ENCODE data around the gene DDAH2.

Gene DDAH2, protein sequence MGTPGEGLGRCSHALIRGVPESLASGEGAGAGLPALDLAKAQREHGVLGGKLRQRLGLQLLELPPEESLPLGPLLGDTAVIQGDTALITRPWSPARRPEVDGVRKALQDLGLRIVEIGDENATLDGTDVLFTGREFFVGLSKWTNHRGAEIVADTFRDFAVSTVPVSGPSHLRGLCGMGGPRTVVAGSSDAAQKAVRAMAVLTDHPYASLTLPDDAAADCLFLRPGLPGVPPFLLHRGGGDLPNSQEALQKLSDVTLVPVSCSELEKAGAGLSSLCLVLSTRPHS

DNA sequence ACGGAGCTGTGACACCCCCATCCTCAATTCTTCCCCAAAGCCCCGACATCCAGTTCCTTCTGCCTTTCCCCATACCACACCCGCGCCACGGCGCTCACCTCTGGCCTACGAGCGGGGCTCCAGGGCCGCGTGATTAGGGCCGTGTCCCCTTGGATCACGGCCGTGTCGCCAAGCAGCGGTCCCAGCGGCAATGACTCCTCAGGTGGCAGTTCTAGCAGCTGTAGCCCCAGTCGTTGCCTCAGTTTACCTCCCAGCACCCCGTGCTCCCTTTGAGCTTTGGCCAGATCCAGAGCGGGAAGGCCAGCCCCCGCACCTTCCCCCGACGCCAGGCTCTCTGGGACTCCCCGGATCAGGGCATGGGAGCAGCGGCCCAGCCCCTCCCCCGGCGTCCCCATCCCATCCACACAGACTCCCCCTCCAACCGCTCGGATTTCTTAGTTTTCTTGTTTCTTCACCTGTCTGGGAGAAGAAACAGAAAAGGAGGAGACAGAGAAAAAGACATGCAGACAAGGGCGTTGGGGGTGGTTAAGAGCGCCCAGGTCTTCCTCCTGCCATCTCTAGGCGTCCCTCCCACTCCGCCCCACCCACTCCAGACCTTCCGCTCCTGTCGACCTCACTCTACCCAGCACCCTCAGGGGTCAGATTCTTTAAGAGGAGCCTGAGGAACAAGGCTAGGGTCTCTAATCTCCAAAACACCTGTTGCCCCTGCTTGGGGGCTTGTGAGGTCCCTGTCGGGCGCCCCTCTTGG is at the start of gene DDAH2:
TSS of gene DDAH2 (minus strand) at position 533 of the 748 bp plus-strand sequence. CDS start at position 395, 138 bp downstream.
- DNase-seq: no peak

DNA sequence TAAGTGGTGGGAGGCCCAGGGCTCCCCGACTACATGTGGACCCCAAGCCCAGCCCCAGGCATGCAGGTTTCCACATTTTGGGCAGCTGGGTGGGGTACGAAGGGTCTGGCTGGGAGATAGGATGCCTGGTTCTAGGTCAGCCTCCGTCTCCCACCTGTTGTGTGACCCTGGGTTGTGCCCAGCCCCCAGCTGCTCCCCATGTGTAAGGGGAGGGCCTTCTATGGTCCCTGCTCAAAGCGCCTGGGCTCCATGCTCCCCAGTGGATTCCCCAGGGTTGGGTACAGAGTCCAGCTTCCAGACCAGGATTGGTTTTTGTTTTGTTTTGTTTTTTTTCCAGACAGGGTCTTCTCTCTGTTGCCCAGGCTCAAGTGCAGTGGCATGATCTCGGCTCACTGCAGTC is 49.1 kb upstream of the DDAH2 start:
- no peak for DNase-seq

DNA sequence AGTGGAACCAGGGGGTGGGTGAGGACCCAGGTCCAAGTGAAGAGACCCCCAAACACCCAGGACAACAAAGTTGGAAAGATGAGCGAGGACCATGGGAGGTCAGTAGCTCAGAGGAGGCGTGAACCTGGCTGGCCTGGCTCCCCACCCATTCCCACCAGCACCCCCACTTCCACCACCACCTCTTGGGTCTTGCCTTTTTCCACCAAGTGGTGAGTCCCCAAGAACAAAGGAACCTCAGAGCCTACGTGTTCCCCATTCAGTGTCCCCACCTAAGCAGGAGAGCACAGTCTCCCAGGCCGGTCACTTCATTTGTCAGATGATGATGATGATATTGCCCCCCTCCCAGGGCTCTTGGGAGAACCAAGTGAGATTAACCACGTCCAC is 48.6 kb upstream of the DDAH2 start:
- DNase-seq: no peak

DNA sequence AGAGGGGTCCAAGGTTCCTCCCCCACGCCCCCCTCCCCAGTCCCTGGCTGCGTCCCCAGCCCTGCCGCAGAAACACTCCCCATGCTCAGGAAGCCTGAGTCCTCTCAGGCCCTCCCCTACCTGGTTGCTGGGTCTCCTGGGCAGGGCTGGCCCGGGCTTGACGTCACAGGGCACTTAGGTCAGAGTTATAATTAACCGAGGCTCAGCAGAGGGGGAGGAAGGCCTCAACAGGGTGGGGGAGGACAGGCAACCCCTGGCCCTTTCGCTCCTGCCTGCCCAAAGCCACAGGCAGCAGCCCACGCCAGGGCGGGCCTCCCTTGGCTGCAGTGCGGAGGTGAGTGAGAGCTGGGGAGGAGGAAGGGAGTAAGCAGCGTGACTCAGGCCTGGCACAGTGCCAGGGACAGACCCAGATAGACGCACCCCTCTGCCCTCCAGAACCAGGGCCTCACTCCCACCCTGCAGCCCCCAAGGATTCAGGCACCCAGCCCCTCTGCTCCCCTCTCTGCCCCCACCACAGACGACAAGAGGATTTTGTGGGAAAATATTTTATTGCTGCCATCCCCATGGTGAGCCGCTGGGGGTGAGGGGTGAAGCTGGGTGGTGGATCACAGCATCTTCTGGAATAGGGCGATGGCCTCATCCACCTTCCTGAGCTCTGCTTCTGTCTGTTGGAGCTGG is 48.0 kb upstream of the DDAH2 start, which contains the start of gene VWA7:
TSS of gene VWA7 (minus strand) at position 340 of the 678 bp plus-strand sequence. CDS start 549 bp downstream, outside the sequence.
- peak; percentile 91 for DNase-seq

DNA sequence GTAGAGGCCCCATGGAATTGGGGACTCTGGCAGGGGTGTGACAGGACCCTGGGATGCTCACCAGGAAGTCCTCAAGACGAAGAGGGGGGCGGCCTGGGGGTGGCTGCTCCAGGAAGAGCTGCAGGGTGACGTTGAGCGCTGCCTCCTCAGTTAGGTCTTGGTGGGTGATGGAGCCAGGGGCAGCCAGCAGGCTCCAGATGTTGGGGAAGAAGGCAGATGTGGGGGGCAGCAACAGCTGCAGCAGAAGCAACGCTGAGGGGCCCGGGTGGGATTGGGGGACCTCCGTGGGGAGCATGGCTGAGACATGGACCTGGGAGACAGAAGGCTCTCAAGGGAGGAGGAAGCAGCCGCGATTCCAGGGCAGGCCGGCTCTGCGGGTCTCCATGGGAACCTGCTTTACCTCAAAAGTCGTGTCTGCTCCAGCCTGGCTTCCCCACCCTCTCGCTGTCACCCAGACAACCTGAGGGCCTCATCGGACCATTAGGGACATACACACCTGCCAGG is 47.4 kb upstream of the DDAH2 start:
- peak; percentile 54 for DNase-seq

DNA sequence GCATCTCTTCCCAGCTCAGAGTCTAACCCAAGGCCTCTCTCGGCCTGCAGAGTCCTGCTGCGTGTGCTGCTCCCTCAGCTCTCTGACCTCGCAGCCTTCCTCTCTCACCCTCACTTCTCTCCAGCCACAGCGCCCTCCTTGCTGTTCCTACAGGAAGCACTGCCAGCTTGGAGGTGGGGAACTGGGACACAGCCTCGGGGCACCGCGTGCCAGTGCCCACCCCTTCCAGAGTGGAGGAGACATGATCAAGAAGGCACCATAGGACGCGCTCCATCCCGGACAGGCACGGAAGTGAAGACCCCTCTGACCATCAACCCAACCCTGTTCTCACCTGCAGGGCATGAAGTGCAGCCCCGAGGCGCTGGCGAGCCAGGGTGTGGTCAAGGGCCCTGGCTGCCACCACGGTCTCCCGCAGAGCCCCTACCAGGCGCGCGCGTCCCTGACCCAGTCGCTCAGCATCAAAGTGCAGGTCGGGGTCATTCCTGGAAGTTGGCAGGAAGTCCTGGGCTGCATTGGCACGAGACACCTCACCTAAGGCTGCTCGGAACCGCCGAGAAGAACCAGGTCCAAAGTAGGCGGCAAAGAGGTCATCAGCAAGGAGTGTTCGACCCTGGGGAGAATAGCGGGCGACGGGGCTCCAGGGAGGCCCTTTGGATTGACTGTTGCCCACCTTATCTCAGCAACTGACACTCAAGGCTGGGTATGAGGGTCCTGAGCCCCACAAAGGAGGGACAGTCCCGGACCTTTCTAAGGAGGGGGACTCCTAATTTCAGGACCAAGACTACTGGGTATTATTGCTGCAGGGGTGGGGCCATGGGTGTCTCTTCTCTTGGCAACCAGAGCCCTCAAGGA is 46.8 kb upstream of the DDAH2 start:
- no peak for DNase-seq

DNA sequence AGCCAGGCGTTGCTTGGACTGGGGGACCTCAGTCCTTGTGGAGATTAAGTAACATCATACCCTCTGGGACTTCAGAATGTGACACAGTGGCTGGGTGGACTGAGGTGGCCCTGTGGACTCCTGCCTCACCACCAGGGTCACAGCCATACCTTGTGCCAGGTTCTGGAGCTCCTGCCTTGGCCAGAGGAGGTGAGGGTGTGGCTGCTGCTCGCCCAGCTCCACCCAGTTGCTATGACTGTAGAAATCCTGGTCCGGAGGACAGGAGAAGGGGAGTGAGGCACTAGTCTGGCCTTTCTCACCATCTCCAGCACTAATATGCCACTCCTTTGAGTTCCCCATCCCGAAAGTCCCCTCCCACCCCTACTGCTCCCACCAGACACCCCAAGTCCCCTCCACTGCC is 46.1 kb upstream of the DDAH2 start:
- DNase-seq: no peak

DNA sequence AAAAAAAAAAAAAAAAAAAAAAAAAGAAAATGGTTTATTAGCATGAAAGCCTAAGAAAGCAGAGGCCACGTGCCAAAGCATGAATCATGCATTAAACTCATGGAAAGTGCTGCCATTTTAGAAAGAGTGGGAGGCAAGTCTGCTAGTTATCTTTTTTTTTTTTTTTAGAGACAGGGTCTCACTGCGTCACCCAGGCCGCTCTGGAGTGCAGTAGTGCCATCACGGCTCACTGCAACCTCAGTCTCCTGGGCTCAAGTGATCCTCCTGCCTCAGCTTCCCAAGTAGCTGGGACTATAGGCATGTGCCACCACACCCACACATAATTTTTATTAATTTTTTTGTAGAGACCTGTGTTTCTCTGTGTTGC is 42.9 kb upstream of the DDAH2 start:
- DNase-seq: peak; percentile 46

DNA sequence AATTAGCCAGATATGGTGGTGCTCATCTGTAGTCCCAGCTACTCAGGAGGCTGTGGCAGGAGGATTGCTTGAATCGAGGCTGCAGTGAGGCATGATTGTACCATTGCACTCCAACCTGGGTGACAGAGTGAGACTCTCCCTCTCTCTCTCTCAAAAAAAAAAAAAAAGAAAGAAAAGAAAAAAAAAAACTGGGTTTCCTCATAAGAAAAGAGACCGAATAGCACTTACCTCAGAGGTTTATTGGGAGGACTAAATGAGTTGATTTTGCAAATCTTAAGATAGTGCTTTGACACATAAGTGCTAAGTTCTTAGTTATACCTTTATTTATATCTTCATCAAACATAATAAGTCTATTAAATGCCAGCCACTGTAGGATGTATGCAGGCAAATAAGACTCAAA is 41.8 kb upstream of the DDAH2 start:
- no peak for DNase-seq

DNA sequence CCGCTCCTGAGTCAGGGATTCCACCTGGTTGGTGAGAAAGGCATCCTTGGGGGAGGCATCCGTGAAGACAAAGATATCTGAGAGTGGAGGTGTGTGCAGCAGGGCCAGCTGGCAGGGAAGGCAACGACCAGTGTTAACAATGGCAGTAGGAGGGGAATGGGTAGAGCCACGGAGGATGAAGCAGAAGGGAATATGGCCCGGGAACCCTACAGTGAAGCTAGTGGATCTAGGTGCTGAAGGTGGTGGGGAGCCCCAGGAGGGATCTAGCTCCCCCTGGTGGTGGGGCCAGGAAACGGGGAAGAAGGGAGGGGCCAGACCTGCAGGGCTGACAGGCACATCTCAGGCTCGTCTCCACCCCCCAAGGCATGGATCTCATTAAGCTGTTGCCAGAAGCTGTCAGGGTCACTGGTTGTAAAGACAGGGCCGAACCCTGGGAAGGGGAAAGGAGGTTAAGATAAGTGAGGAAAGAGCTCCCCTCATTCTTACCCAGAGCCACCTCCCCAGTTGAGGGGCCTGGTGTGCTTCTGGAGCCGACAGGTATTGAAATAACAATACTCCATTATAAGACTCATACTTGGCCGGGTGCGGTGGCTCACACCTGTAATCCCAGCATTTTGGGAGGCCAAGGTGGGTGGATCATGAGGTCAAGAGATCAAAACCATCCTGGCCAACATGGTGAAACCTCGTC is 40.7 kb upstream of the DDAH2 start:
- DNase-seq: peak; percentile 93

DNA sequence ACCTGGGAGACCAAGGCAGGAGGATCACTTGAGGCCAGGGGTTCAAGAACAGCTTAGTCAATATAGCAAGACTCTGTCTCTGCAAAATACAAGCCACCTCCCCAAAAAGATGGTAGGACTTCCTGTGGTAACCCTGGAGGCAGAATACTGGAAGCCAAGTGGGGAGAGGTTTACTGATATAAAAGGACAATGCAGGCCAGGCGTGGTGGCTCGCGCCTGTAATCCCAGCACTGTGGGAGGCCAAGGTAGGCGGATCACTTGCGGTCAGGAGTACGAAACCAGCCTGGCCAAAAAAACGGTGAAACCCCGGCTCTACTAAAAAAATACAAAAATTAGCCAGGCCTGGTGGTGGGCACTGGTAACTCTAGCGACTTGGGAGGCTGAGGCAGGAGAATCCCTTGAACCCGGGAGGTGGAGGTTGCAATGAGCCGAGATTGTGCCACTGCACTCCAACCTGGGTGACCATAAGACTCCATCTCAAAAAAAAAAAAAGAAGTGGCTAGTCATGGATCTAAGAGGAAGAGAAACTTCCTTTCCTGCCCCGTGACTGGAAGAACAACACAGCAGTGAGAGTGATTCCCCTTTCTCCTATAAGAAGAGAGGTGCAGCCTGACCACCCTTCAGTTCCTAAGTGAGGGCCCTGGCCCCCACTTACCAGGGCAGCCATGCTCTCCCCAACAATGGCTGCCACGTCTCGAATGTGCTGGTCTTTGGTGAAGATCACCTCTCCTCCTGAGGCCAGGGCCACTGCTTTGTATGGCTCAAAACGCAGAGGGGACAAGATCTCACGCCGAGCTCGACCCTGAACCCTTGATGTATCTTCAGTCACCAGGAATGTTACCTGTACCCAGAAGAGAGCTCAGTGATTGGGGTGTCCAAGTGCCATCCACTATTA is 39.5 kb upstream of the DDAH2 start:
- no peak for DNase-seq

DNA sequence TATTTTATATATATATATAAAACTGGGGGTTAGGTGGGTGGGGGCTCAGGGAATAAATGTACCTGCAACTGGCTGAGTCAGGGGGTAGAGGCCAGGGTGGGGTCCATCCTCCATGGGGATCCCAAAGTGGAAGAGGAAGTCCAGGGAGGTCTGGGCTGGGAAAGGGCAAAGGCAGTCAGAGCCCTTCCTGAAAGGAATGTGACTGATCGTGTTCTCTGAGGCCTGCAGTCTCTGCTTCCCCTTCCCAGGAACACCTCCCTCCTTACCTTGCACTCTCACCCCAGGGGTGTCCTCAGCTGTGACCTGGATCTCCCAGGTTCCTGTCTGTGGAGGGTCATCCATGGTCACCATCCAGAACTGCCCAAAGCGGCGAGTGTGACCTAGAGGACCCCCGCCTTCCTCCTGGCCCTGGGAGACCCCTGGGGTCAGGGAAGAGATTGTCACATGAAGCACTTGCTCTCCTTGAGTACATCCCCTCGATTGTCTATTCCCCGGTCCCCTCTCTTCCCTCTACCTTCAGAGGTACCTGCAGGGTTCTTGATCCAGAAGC is 38.1 kb upstream of the DDAH2 start:
- no peak for DNase-seq

DNA sequence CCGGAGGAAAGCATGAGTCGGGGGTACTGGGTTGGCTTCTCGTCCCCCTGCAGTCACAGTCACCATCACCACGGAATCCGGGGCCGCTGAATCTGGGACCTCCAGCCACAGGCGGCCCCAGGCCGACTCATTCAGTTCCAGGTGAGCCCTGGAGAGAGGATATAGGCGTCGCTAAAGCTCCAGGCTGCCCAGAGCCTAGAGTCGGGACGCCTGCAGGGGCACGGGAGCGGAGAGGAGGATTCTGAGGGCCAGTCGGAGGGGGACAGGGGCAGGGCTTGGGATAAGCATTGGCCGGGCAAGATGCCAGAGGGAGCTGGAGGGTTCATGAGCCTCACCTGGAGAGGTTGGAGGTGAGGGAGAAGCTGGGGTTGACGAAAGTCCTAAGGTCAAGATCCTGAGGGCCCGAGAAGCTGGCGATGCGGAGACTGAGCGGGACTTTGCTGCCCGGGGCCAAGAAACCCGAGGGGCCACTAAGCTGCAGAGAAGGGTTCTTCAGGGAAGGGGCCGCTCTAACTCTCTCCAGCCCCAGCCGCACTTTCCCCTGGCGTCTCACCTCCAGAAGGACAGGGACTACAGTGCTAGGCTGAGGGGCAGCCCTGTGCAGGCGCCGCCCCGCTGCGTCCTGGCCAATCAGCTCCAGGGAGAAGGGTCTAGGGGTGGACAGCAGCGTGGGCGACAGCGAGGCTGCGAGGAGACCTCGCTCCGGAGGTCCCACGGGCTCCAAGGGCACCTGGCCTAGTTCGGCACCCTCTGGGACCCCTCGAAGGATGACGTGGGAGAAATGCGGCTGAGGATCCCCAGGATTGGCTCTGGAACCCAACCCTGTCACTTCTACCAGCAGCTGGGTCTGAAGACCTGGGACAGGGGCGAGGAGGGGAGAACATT is 37.1 kb upstream of the DDAH2 start:
- DNase-seq: no peak

DNA sequence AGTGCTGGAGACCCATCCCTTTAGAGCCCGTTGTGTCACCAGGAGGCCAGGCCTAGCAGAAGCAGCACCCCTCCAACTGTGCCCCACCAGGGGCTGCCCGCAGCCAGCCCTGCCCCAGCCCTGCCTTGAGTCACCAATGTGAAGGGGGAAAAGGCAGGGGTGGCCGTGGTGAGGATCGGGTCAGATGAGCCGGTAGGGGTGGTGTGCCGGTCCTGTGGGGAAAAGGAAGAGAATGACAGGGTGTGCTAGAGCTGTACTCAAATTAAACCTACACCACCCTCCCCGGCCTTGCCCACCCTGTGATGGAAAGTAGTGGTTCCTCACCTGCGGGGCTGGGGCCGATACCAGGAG is 36.4 kb upstream of the DDAH2 start:
- DNase-seq: no peak

DNA sequence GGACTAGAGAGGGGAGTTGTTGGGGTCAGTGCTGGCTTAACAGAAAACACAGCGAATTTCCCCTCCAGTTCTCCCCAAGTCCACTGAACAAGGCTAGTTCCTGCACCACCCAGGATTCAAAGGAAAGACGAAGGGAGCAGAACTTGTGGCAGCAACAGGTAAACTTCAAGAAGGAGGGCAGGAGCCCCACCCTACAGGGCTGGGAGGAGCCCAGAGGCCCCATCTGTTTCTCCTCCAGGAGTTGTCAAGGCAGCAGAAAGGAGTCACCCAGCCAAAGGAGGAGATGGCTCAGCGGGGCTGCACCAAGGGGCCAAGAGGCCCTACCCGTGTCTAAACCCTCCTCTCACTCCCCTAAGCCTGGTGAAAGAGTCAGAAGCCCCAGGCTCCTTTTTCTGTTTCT is 35.1 kb upstream of the DDAH2 start:
- no peak for DNase-seq

DNA sequence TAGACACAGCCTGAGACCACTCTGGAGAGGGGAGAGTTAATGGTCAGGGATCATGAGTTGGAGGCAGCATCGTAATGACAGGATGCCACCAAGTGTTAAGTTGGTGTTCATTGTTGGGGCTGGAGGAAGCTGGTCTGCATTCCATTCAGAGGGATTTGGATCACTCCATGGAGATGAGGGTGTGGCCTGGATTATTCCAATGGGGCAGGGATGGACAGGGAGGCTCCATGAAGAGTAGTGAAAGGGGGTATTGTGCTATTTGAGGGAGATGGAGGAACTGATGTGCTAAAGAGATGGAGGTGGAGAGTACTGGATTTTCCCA is 34.5 kb upstream of the DDAH2 start:
- DNase-seq: no peak

DNA sequence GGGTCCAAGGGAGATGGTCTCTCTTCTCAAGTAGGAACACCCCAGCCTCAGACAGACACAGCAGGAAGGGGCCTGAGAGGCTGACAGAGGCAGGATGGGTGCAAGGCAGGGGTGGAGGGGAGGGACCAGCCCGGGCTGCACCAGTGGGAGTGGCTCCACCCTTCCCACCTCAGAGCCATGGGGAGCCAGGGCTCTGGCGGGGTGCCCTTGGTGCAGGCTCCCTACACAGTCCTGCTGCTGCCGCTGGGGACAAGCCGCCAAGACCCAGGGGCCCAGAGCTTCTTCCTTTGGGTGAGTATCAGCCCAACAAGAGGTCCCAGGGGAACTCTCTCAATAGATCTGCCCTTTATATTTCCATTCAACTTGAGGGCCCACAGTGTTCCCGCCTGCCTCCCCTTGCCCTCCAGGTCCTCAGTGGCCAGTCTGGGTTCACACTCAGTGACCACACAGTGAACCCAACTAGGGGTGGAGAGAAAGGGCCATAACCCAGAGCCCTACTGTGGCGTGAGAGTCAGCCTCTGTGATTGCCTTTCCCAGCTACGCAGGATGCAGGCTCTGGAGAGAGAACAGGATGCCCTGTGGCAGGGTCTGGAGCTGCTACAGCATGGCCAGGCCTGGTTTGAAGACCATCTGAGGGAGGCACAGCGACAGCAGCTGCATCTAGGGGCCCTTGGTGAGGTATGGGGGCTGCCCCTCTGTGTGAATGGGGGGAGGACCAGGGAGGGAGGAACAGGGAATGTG is 33.9 kb upstream of the DDAH2 start:
- no peak for DNase-seq

DNA sequence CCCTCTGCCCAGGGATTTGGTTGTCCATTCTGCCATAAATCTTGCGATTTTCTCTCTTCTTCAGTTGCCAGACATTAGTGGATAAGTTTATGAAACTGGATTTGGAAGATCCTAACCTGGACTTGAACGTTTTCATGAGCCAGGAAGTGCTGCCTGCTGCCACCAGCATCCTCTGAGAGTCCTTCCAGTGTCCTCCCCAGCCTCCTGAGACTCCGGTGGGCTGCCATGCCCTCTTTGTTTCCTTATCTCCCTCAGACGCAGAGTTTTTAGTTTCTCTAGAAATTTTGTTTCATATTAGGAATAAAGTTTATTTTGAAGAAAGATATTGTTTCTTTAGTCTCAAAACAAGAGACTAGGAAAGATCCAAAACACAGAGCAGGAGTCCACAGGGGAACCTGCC is 33.3 kb upstream of the DDAH2 start, which contains the start of gene SAPCD1:
TSS of gene SAPCD1 (plus strand) at position 301 of the 400 bp plus-strand sequence. CDS start 399 bp downstream, outside the sequence.
- no peak for DNase-seq

DNA sequence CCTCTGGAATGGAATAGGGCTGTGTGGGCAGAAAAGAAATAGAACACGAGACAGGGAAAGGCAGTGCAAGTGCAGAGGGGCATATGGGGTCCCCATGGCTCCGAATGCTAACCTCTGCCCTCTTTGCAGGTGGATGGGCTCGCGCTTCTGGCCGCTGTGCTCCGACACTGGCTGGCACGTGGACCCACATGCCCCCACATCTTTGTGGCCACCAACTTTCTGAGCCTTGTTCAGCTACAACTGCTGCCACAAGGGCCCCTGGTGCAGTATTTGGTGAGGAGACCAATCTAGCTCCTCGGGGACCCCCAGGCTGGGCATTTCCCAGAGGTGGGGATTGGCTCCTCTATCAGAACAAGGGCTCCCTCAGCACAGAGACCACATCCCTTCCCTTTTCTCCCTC is 32.2 kb upstream of the DDAH2 start:
- no peak for DNase-seq

Measured in hematopoietic multipotent progenitor cell treated with erythropoietin and hydrocortisone succinate and interleukin-3 and kit ligand, for 4 days (in vitro differentiated cells).